GM12878 (cell line): ENCODE measurements around the gene PAM. TPM values are rescaled to one million over a fixed set of nuclear protein-coding genes. Genes with fewer than 3 reads are reported as not detected.

Experiments used
- ATAC-seq: fragments of 200-7000 bp; cut with Tn5 transposase; 3 replicates; pipeline ENCODE4 v1.9.1; 2020; ENCODE audit warnings: mild to moderate bottlenecking, moderate library complexity
- BruUV-seq: library from RNA; stranded (reverse); fragments of 400-500 nt; replicated peaks from 2 replicates; lab custom pipeline; 2021; lab: Mats Ljungman, UMichigan
- CTCF ChIA-PET: fragments of 300-600 bp; sonication (Branson Sonifier 250); formaldehyde crosslinking; extraction: SDS; loops from one replicate; lab custom pipeline; 2021; ENCODE audit warnings: inconsistent platforms; lab: Yijun Ruan, JAX
- POLR2A ChIA-PET: fragments of 350-600 bp; formaldehyde crosslinking; extraction: SDS; loops from one replicate; lab custom pipeline; 2021; ENCODE audit warnings: inconsistent platforms; lab: Charles Lee
- RAD21 ChIA-PET: fragments of 300-600 bp; sonication (Branson Sonifier 250); formaldehyde crosslinking; loops from one replicate; lab custom pipeline; 2023; ENCODE audit warnings: antibody characterized with exemption; ENCODE audit not compliant: unreplicated experiment; lab: Charles Lee
- SMC1A ChIA-PET: fragments of 300-600 bp; sonication (Branson Sonifier 250); formaldehyde crosslinking; loops from one replicate; lab custom pipeline; 2023; ENCODE audit not compliant: unreplicated experiment, uncharacterized antibody; lab: Charles Lee
- DNase-seq: peaks from one replicate; pipeline ENCODE4 v3.0.0-alpha.2; 2011; ENCODE audit warnings: low read depth, low spot score
- FAIRE-seq: peaks from 3 replicates; lab custom pipeline; 2011; peaks lifted over from hg19 to GRCh38; lab: Jason Lieb, UNC
- H2AFZ ChIP-seq: 2 replicates; pipeline ENCODE4 v1.6.0; 2011; ENCODE audit warnings: low read depth, low read length, control low read depth; ENCODE audit not compliant: control insufficient read depth
- H3K27ac ChIP-seq: 2 replicates; pipeline ENCODE4 v1.5.1; 2011; ENCODE audit warnings: control low read depth; ENCODE audit not compliant: control insufficient read depth, insufficient read depth
- H3K27me3 ChIP-seq, 2 experiments: replicated peaks in 1 of 2; 2 replicates each; pipeline versions ENCODE4 v1.6.0 to v1.6.1; 2011; ENCODE audit warnings: low read length in 1 of 2; ENCODE audit not compliant: control insufficient read depth in 2 of 2, insufficient read depth in 2 of 2
- H3K36me3 ChIP-seq, 2 experiments: 2 replicates each; pipeline ENCODE4 v1.5.1; 2011; ENCODE audit warnings: low read length in 1 of 2; ENCODE audit not compliant: control insufficient read depth in 2 of 2, insufficient read depth in 2 of 2
- H3K4me1 ChIP-seq: 2 replicates; pipeline ENCODE4 v1.6.1; 2011; ENCODE audit warnings: mild to moderate bottlenecking, low read length, moderate library complexity, mixed read lengths; ENCODE audit not compliant: control insufficient read depth, insufficient read depth
- H3K4me2 ChIP-seq: 2 replicates; pipeline ENCODE4 v1.6.0; 2011; ENCODE audit warnings: control low read depth; ENCODE audit not compliant: control insufficient read depth, insufficient read depth
- H3K4me3 ChIP-seq: fragments of 200-600 bp; sonication (generic); 2 replicates; pipeline ENCODE4 v1.5.1; 2016
- H3K79me2 ChIP-seq: 2 replicates; pipeline ENCODE4 v1.6.0; 2011; ENCODE audit warnings: low read length; ENCODE audit not compliant: control insufficient read depth, insufficient read depth
- H3K9ac ChIP-seq: 2 replicates; pipeline ENCODE4 v1.8.0; 2011; ENCODE audit warnings: low read length, control low read depth, mixed read lengths; ENCODE audit not compliant: control insufficient read depth, insufficient read depth
- H3K9me3 ChIP-seq: replicated peaks from 3 replicates; pipeline ENCODE4 v1.5.1; 2011; ENCODE audit warnings: mild to moderate bottlenecking, low read length; ENCODE audit not compliant: control insufficient read depth, insufficient read depth
- H4K20me1 ChIP-seq: 2 replicates; pipeline ENCODE4 v1.6.0; 2011; ENCODE audit not compliant: control insufficient read depth, insufficient read depth
- CBX3 ChIP-seq: fragments of 200-600 bp; sonication (generic); IDR thresholded peaks from 2 replicates; pipeline ENCODE4 v1.6.1; 2016; ENCODE audit warnings: low read depth, borderline replicate concordance
- GABPA ChIP-seq: IDR thresholded peaks from 2 replicates; pipeline ENCODE4 v1.6.1; 2014; ENCODE audit warnings: antibody characterized with exemption, low read depth, mild to moderate bottlenecking, inconsistent platforms
- JUND ChIP-seq: IDR thresholded peaks from 2 replicates; pipeline ENCODE4 v1.6.1; 2012; ENCODE audit warnings: low read depth, mild to moderate bottlenecking, low read length, improper control_type of control experiment, moderate library complexity
- MYB ChIP-seq: fragments of 150-350 bp; IDR thresholded peaks from 2 replicates; pipeline ENCODE4 v1.6.1; 2014; ENCODE audit warnings: mild to moderate bottlenecking, low read depth, low read length, borderline replicate concordance
- SMAD1 ChIP-seq: fragments of 450-650 bp; IDR thresholded peaks from 2 replicates; pipeline ENCODE4 v1.6.1; 2018; ENCODE audit warnings: mild to moderate bottlenecking, low read depth; ENCODE audit not compliant: partially characterized antibody
- TCF7 ChIP-seq: IDR thresholded peaks from 2 replicates; pipeline ENCODE4 v1.6.1; 2014; ENCODE audit warnings: antibody characterized with exemption, borderline replicate concordance
- WGBS: methylation state at CpG from one replicate; pipeline ENCODE4 v1.1.6; 2016; ENCODE audit warnings: low lambda C conversion rate; ENCODE audit not compliant: insufficient replicate concordance, insufficient coverage; ENCODE audit errors: missing lambda C conversion rate; 5-methylcytosine and 5-hydroxymethylcytosine counted together
- in situ Hi-C: fragments of 300-500 bp; cut with MboI; formaldehyde crosslinking; loops from 9 replicates; pipeline ENCODE4 v1.14.3; 2018; ENCODE audit warnings: mixed read lengths
- intact Hi-C: fragments of 100-400 bp; cut with micrococcal nuclease; formaldehyde crosslinking; loops from one replicate; pipeline ENCODE4 v1.14.2; 2022; ENCODE audit not compliant: unreplicated experiment
- polyA plus RNA-seq, 11 experiments: library from polyadenylated mRNA; depleted of rRNA in 4 of 11; unstranded in 6 of 11; stranded (reverse) in 5 of 11; fragments of >200 nt; fragmentation: Nextera tagmentation in 4 of 11; fragmentation: Illumina TruSeq in 1 of 11; extraction: Ambion mirVana in 4 of 11; extraction: Trizol in 1 of 11; gene quantifications; 1 replicate in 1 of 11; 2 replicates in 10 of 11; pipeline versions ENCODE4 v1.2.1 to v1.2.3, GENCODE V29; 2011 to 2016; ENCODE audit warnings: inconsistent platforms in 2 of 11, missing spikeins in 2 of 11, low read depth in 1 of 11
- total RNA-seq, 4 experiments: library from RNA; depleted of rRNA in 3 of 4; stranded (reverse); fragments of >200 nt in 3 of 4; fragmentation: Illumina TruSeq in 1 of 4; extraction: Trizol in 1 of 4; gene quantifications; 2 replicates each; pipeline versions ENCODE4 v1.2.1 to v1.2.3, GENCODE V29; 2013 to 2021
- TF ChIP-seq, protein P1 (sequence below): IDR thresholded peaks from 2 replicates; pipeline ENCODE4 v1.6.1; 2012; ENCODE audit warnings: mild to moderate bottlenecking, low read depth, low read length
- TF ChIP-seq, protein P2 (sequence below): fragments of 450-650 bp; IDR thresholded peaks from 2 replicates; pipeline ENCODE4 v1.6.1; 2017; ENCODE audit warnings: mild to moderate bottlenecking
- TF ChIP-seq, protein P3 (sequence below): fragments of 450-650 bp; IDR thresholded peaks from 2 replicates; pipeline ENCODE4 v1.6.1; 2017; ENCODE audit warnings: mild to moderate bottlenecking, low read depth, inconsistent platforms; ENCODE audit not compliant: poor library complexity, severe bottlenecking

The PAM gene
- total and polyA plus RNA-seq, 10 of the 15 experiments (the other 5 are each of a cell fraction or from before 2014, with no cell fraction given): 5.5 to 72.5 (median 15.4) TPM

DNA sequence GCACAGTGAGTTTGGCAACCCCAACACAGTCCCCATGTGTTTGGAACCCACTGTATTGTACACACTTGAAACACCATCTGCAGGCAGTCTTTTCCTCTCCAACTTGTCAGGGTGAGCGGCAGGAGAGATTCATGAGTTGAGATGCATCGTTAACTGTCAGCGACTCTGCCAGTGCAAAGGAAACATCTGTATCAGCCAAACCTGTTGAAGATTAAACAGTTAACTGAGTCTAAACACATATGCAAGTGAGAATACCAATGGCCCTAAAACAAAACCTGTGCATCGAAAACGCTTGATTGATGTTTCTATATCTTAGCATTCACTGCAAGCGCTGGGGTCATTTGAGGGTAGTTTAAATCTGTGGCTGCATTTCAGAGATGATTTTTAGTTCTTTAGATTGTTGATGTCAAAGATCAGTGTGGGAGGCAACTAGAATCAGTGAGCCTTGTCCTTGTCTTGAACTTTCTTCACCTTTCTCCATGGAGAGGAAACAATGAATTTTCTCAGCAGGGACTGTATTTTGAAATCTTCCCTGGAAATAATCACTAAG lies 41.3 kb upstream of the PAM start (continued):
- TF ChIP-seq, protein P1, sequence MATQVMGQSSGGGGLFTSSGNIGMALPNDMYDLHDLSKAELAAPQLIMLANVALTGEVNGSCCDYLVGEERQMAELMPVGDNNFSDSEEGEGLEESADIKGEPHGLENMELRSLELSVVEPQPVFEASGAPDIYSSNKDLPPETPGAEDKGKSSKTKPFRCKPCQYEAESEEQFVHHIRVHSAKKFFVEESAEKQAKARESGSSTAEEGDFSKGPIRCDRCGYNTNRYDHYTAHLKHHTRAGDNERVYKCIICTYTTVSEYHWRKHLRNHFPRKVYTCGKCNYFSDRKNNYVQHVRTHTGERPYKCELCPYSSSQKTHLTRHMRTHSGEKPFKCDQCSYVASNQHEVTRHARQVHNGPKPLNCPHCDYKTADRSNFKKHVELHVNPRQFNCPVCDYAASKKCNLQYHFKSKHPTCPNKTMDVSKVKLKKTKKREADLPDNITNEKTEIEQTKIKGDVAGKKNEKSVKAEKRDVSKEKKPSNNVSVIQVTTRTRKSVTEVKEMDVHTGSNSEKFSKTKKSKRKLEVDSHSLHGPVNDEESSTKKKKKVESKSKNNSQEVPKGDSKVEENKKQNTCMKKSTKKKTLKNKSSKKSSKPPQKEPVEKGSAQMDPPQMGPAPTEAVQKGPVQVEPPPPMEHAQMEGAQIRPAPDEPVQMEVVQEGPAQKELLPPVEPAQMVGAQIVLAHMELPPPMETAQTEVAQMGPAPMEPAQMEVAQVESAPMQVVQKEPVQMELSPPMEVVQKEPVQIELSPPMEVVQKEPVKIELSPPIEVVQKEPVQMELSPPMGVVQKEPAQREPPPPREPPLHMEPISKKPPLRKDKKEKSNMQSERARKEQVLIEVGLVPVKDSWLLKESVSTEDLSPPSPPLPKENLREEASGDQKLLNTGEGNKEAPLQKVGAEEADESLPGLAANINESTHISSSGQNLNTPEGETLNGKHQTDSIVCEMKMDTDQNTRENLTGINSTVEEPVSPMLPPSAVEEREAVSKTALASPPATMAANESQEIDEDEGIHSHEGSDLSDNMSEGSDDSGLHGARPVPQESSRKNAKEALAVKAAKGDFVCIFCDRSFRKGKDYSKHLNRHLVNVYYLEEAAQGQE: no peak
- TF ChIP-seq, protein P2, sequence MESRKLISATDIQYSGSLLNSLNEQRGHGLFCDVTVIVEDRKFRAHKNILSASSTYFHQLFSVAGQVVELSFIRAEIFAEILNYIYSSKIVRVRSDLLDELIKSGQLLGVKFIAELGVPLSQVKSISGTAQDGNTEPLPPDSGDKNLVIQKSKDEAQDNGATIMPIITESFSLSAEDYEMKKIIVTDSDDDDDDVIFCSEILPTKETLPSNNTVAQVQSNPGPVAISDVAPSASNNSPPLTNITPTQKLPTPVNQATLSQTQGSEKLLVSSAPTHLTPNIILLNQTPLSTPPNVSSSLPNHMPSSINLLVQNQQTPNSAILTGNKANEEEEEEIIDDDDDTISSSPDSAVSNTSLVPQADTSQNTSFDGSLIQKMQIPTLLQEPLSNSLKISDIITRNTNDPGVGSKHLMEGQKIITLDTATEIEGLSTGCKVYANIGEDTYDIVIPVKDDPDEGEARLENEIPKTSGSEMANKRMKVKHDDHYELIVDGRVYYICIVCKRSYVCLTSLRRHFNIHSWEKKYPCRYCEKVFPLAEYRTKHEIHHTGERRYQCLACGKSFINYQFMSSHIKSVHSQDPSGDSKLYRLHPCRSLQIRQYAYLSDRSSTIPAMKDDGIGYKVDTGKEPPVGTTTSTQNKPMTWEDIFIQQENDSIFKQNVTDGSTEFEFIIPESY: no peak
- TF ChIP-seq TCF7: no peak
- TF ChIP-seq, all 136 proteins: peak for 0

GRCh38 chr5:102715082-102715807 lies 39.9 kb upstream of the PAM start:
- no peaks in the 10 kb centered on the region for H3K9me3 ChIP-seq
- CTCF ChIA-PET: interaction anchor here (1.0 to 1.2 kb wide), 3 partner anchors 10 to 510 kb away, joined by 3 to 6 read pairs (median 3); no protein-coding TSS in a partner anchor
- RAD21 ChIA-PET: no interaction called here
- H3K4me2 ChIP-seq: no peak overlapping the region
- no peak for FAIRE-seq
- H3K4me1 ChIP-seq: no peaks in the 10 kb centered on the region
- no peak for ATAC-seq
- WGBS: 50% methylated on average over 4 of the region's 4 CpGs
- no peak overlapping the region for H2AFZ ChIP-seq
- no peaks in the 10 kb centered on the region for H3K79me2 ChIP-seq
- H3K27ac ChIP-seq: no peak overlapping the region
- H3K9ac ChIP-seq: no peak overlapping the region
- BruUV-seq: no TSS peak
- intact Hi-C loops: no loop called here
- H3K36me3 ChIP-seq: no peaks in the 10 kb centered on the region
- DNase-seq: no peak
- no peak overlapping the region for H3K4me3 ChIP-seq
- SMC1A ChIA-PET: interaction anchor here (0.6 to 1.3 kb wide), 4 partner anchors 13 to 94 kb away, joined by 3 to 5 read pairs (median 4); no protein-coding TSS in a partner anchor
- H4K20me1 ChIP-seq: no peaks in the 10 kb centered on the region
- POLR2A ChIA-PET: no interaction called here
- in situ Hi-C loops: no loop called here
- H3K27me3 ChIP-seq: no peaks in the 10 kb centered on the region; a peak in 1 of 4 replicates
- TF ChIP-seq SMAD1 (no peak), CBX3 (no peak), JUND (no peak), MYB (no peak), GABPA (no peak)
- TF ChIP-seq, protein P3, sequence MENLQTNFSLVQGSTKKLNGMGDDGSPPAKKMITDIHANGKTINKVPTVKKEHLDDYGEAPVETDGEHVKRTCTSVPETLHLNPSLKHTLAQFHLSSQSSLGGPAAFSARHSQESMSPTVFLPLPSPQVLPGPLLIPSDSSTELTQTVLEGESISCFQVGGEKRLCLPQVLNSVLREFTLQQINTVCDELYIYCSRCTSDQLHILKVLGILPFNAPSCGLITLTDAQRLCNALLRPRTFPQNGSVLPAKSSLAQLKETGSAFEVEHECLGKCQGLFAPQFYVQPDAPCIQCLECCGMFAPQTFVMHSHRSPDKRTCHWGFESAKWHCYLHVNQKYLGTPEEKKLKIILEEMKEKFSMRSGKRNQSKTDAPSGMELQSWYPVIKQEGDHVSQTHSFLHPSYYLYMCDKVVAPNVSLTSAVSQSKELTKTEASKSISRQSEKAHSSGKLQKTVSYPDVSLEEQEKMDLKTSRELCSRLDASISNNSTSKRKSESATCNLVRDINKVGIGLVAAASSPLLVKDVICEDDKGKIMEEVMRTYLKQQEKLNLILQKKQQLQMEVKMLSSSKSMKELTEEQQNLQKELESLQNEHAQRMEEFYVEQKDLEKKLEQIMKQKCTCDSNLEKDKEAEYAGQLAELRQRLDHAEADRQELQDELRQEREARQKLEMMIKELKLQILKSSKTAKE: no peak
